ENCODE results near the gene VRK1. TPM values are rescaled to one million over a fixed set of nuclear protein-coding genes. Genes with fewer than 3 reads are reported as not detected.
A peak's percentile ranks its signal among the peaks of the same experiment; 100 is the strongest.

The VRK1 gene
- total RNA-seq, 1 donor from 2014 or later = 9.3 TPM

- Mint-ChIP-seq H3K9me3 (ENCODE audit: low read depth) (no peaks in the 10 kb centered on the region), H3K4me1 (ENCODE audit: low read depth) (peaks cover 14% of the 10 kb centered on the region), H3K27ac (ENCODE audit: unreplicated experiment) (no peak overlapping the region), H3K27me3 (ENCODE audit: low read depth) (peaks cover 11% of the 10 kb centered on the region), H3K36me3 (ENCODE audit: low read depth) (no peaks in the 10 kb centered on the region), H3K4me3 (ENCODE audit: unreplicated experiment) (no peak overlapping the region)
- no peak for DNase-seq (ENCODE audit: low spot score)
- no peak for TF ChIP-seq CTCF (IDR thresholded peaks at IDR 0.05)
These were observed 1.9 kb upstream of the VRK1 start for GRCh38 chr14:96795109-96795828.

GRCh38 chr14:96797582-96798349 lies 584 bp downstream of the VRK1 start:
- peak; percentile 90 for DNase-seq (ENCODE audit: low spot score)
- no peak for TF ChIP-seq CTCF (IDR thresholded peaks at IDR 0.05)
- Mint-ChIP-seq H3K4me3 (ENCODE audit: unreplicated experiment) (peak overlapping the region; percentile 82), H3K9me3 (ENCODE audit: low read depth) (no peaks in the 10 kb centered on the region), H3K36me3 (ENCODE audit: low read depth) (no peaks in the 10 kb centered on the region), H3K27ac (ENCODE audit: unreplicated experiment) (peak overlapping the region; percentile 75), H3K27me3 (ENCODE audit: low read depth) (no peaks in the 10 kb centered on the region), H3K4me1 (ENCODE audit: low read depth) (peaks cover 14% of the 10 kb centered on the region)

GRCh38 chr14:96798956-96799355 lies 1.8 kb downstream of the VRK1 start:
- DNase-seq (ENCODE audit: low spot score) = no peak
- H3K9me3 Mint-ChIP-seq (ENCODE audit: low read depth) = no peaks in the 10 kb centered on the region
- H3K4me3 Mint-ChIP-seq (ENCODE audit: unreplicated experiment) = no peak overlapping the region
- no peak overlapping the region for H3K27ac Mint-ChIP-seq (ENCODE audit: unreplicated experiment)
- H3K36me3 Mint-ChIP-seq (ENCODE audit: low read depth) = no peaks in the 10 kb centered on the region
- H3K4me1 Mint-ChIP-seq (ENCODE audit: low read depth) = peaks cover 14% of the 10 kb centered on the region
- no peaks in the 10 kb centered on the region for H3K27me3 Mint-ChIP-seq (ENCODE audit: low read depth)
- TF ChIP-seq CTCF (IDR thresholded peaks at IDR 0.05) = no peak

GRCh38 chr14:96799489-96800054 lies 2.4 kb downstream of the VRK1 start:
- Mint-ChIP-seq H3K36me3 (ENCODE audit: low read depth) (no peaks in the 10 kb centered on the region), H3K27ac (ENCODE audit: unreplicated experiment) (no peak overlapping the region), H3K9me3 (ENCODE audit: low read depth) (no peaks in the 10 kb centered on the region), H3K4me3 (ENCODE audit: unreplicated experiment) (no peak overlapping the region), H3K4me1 (ENCODE audit: low read depth) (peaks cover 14% of the 10 kb centered on the region), H3K27me3 (ENCODE audit: low read depth) (no peaks in the 10 kb centered on the region)
- no peak for DNase-seq (ENCODE audit: low spot score)
- no peak for TF ChIP-seq CTCF (IDR thresholded peaks at IDR 0.05)

- Mint-ChIP-seq H3K27ac (ENCODE audit: unreplicated experiment) (no peak overlapping the region), H3K4me3 (ENCODE audit: unreplicated experiment) (no peak overlapping the region), H3K4me1 (ENCODE audit: low read depth) (peaks cover 15% of the 10 kb centered on the region), H3K36me3 (ENCODE audit: low read depth) (no peaks in the 10 kb centered on the region), H3K27me3 (ENCODE audit: low read depth) (no peaks in the 10 kb centered on the region), H3K9me3 (ENCODE audit: low read depth) (no peaks in the 10 kb centered on the region)
- no peak for TF ChIP-seq CTCF (IDR thresholded peaks at IDR 0.05)
- DNase-seq (ENCODE audit: low spot score) = no peak
These were observed 4.7 kb downstream of the VRK1 start for GRCh38 chr14:96801931-96802330.
